Astrocyte of the spinal cord (primary cell): ENCODE data around the gene ZNF280D.

ENCODE experiments used
- DNase-seq: peaks from one replicate; pipeline ENCODE4 v3.0.0; 2011; ENCODE audit warnings: low read depth, low spot score
- H3K4me3 ChIP-seq: 2 replicates; pipeline ENCODE4 v1.5.1; 2011; ENCODE audit warnings: low read depth, mild to moderate bottlenecking, low read length, moderate library complexity
- CTCF ChIP-seq: IDR thresholded peaks from 2 replicates; pipeline ENCODE4 v1.5.1; 2012; ENCODE audit warnings: low read depth, mild to moderate bottlenecking, low read length, inconsistent platforms
- in situ Hi-C: cut with HindIII; loops from 2 replicates; pipeline ENCODE4 v1.10.0; 2017; ENCODE audit warnings: low sequenced_read_pairs

The ZNF280D gene

GRCh38 chr15:56752986-56753385 lies 19.7 kb upstream of the ZNF280D start:
- DNase-seq: no peak
- no peak overlapping the region for H3K4me3 ChIP-seq
- TF ChIP-seq CTCF: no peak
- in situ Hi-C loops: no loop called here

DNA sequence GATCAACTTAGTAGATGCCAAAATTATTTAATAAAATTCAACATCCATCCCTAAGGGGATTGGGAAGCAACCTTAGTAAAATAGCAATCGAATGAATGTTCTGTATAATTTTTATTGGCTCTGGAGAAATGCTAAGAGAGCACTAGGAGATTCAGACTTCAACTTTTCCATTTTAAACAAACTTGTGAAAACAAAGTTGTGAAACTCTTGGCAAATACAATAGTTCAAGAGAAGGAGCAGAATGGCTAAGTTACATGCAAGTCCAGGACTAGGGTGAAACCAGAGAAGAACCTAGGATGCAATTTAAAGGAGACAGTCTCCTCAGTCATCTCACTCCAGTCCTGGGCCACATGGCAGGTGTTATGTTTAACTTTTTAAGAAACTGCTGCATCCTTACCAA lies 16.7 kb upstream of the ZNF280D start:
- no peak overlapping the region for H3K4me3 ChIP-seq
- DNase-seq: no peak
- no peak for TF ChIP-seq CTCF
- in situ Hi-C loops: no loop called here

GRCh38 chr15:56744701-56745683 lies 11.7 kb upstream of the ZNF280D start:
- in situ Hi-C loops: no loop called here
- H3K4me3 ChIP-seq: no peak overlapping the region
- TF ChIP-seq CTCF: no peak
- no peak for DNase-seq

DNA sequence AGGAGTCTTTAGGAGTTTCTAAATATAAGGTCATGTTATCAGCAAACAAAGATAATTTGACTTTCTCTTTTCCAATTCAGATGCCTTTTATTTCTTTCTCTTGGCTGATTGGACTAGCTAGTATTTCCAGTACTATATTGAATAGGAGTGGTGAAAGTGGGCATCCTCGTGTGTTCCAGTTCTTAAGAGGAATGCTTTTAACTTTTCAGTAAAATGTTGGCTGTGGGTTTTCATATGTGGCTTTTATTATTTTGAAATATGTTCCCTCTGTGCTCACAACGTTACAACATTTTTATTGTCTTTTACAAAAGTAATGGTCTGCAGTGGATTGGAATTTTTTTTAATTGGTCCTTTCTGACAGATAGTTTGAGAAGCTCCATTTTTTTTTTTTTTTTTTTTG lies 8.2 kb upstream of the ZNF280D start:
- no peak for DNase-seq
- no peak for TF ChIP-seq CTCF
- in situ Hi-C loops: no loop called here
- H3K4me3 ChIP-seq: no peak overlapping the region

- DNase-seq: no peak
- in situ Hi-C loops: no loop called here
- peak; percentile 3 for TF ChIP-seq CTCF
- H3K4me3 ChIP-seq: no peak overlapping the region
Measured at GRCh38 chr15:56739964-56740640, 6.8 kb upstream of the ZNF280D start.

DNA sequence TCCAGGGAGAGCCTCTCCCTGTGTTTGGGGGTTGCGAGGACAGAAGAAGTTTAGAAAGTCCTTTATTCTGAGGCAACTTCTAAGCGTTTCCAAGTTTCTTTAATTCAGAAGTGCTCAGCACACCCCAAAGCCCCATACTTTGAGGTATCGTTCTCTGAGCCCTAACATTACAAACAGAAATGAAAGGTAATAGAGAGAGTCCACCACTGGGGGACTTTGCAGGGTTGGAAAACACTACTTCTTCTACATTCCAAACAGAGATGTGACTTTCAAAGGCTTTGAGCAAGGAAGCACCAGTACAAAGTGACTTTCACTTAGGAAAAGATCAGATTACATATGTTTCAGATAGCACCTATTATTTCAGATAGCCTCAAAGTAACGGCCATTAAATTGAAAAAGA lies 6.2 kb upstream of the ZNF280D start:
- H3K4me3 ChIP-seq: no peak overlapping the region
- TF ChIP-seq CTCF: no peak
- DNase-seq: no peak
- in situ Hi-C loops: no loop called here
